GM12878 (cell line): ENCODE data around the gene EHF. TPM values are rescaled to one million over a fixed set of nuclear protein-coding genes. Genes with fewer than 3 reads are reported as not detected.
A peak's percentile ranks its signal among the peaks of the same experiment; 100 is the strongest.

ENCODE experiments used
- BCLAF1 ChIP-seq: fragments of 450-650 bp; IDR thresholded peaks from 2 replicates; pipeline ENCODE4 v1.6.1; 2017; ENCODE audit warnings: antibody characterized with exemption, mild to moderate bottlenecking, moderate library complexity
- BRCA1 ChIP-seq: IDR thresholded peaks from 2 replicates; pipeline ENCODE4 v1.6.1; 2011; ENCODE audit warnings: low read depth, low read length, improper control_type of control experiment
- FOXK2 ChIP-seq: fragments of 450-650 bp; IDR thresholded peaks from 2 replicates; pipeline ENCODE4 v1.6.1; 2017; ENCODE audit warnings: mild to moderate bottlenecking, moderate library complexity
- HCFC1 ChIP-seq: fragments of 150-350 bp; IDR thresholded peaks from 2 replicates; pipeline ENCODE4 v1.6.1; 2014; ENCODE audit warnings: low read length
- HSF1 ChIP-seq: fragments of 150-350 bp; IDR thresholded peaks from 2 replicates; pipeline ENCODE4 v1.6.1; 2014; ENCODE audit warnings: mild to moderate bottlenecking, low read depth, low read length
- JUNB ChIP-seq: IDR thresholded peaks from 2 replicates; pipeline ENCODE4 v1.6.1; 2016; ENCODE audit warnings: antibody characterized with exemption, mild to moderate bottlenecking
- KLF5 ChIP-seq: fragments of 450-650 bp; IDR thresholded peaks from 2 replicates; pipeline ENCODE4 v1.6.1; 2014; ENCODE audit warnings: mild to moderate bottlenecking; ENCODE audit not compliant: partially characterized antibody
- MYC ChIP-seq: IDR thresholded peaks from 2 replicates; pipeline ENCODE4 v1.6.1; 2011; ENCODE audit warnings: mild to moderate bottlenecking, low read length, moderate library complexity, inconsistent platforms; ENCODE audit not compliant: insufficient read depth, insufficient replicate concordance, insufficient read length, severe bottlenecking
- NFIC ChIP-seq: IDR thresholded peaks from 2 replicates; pipeline ENCODE4 v1.6.1; 2012; ENCODE audit warnings: low read depth, mild to moderate bottlenecking, inconsistent platforms, low read length, moderate library complexity
- NFXL1 ChIP-seq: fragments of 450-650 bp; IDR thresholded peaks from 2 replicates; pipeline ENCODE4 v1.6.1; 2017; ENCODE audit warnings: antibody characterized with exemption, mild to moderate bottlenecking, borderline replicate concordance
- NFYA ChIP-seq: IDR thresholded peaks from 2 replicates; pipeline ENCODE4 v1.6.1; 2011; ENCODE audit warnings: low read depth, mild to moderate bottlenecking, low read length, improper control_type of control experiment, borderline replicate concordance
- PAX5 ChIP-seq: IDR thresholded peaks from 2 replicates; pipeline ENCODE4 v1.6.1; 2011; ENCODE audit warnings: low read depth, low read length, borderline replicate concordance
- POLR2A ChIP-seq: IDR thresholded peaks from 2 replicates; pipeline ENCODE4 v1.6.1; 2011; ENCODE audit warnings: low read depth, mild to moderate bottlenecking, low read length
- RELA ChIP-seq: fragments of 450-650 bp; IDR thresholded peaks from 2 replicates; pipeline ENCODE4 v1.8.0; 2014; ENCODE audit warnings: borderline replicate concordance; ENCODE audit not compliant: partially characterized antibody
- RELB ChIP-seq: fragments of 450-650 bp; IDR thresholded peaks from 2 replicates; pipeline ENCODE4 v1.6.1; 2017; ENCODE audit warnings: low read depth, mild to moderate bottlenecking, moderate library complexity
- REST ChIP-seq: IDR thresholded peaks from 2 replicates; pipeline ENCODE4 v1.6.1; 2012; ENCODE audit warnings: mild to moderate bottlenecking, low read depth, low read length
- SMAD5 ChIP-seq: IDR thresholded peaks from 2 replicates; pipeline ENCODE4 v1.6.1; 2016; ENCODE audit warnings: antibody characterized with exemption, low read depth
- SP1 ChIP-seq: IDR thresholded peaks from one replicate; pipeline ENCODE4 v1.6.1; 2011; ENCODE audit warnings: low read depth, low read length
- TCF7 ChIP-seq: IDR thresholded peaks from 2 replicates; pipeline ENCODE4 v1.6.1; 2014; ENCODE audit warnings: antibody characterized with exemption, borderline replicate concordance
- WRNIP1 ChIP-seq: IDR thresholded peaks from 2 replicates; pipeline ENCODE4 v1.6.1; 2011; ENCODE audit warnings: low read depth, low read length, improper control_type of control experiment, borderline replicate concordance
- ZNF384 ChIP-seq: IDR thresholded peaks from 2 replicates; pipeline ENCODE4 v1.6.1; 2012; ENCODE audit warnings: low read depth, mild to moderate bottlenecking, low read length, improper control_type of control experiment, borderline replicate concordance
- ZZZ3 ChIP-seq: IDR thresholded peaks from 2 replicates; pipeline ENCODE4 v1.6.1; 2011; ENCODE audit warnings: low read depth; ENCODE audit not compliant: control insufficient read depth, insufficient read length
- polyA plus RNA-seq, 11 experiments: library from polyadenylated mRNA; depleted of rRNA in 4 of 11; unstranded in 6 of 11; stranded (reverse) in 5 of 11; fragments of >200 nt; fragmentation: Nextera tagmentation in 4 of 11; fragmentation: Illumina TruSeq in 1 of 11; extraction: Ambion mirVana in 4 of 11; extraction: Trizol in 1 of 11; gene quantifications; 1 replicate in 1 of 11; 2 replicates in 10 of 11; pipeline versions ENCODE4 v1.2.1 to v1.2.3, GENCODE V29; 2011 to 2016; ENCODE audit warnings: inconsistent platforms in 2 of 11, missing spikeins in 2 of 11, low read depth in 1 of 11
- total RNA-seq, 4 experiments: library from RNA; depleted of rRNA in 3 of 4; stranded (reverse); fragments of >200 nt in 3 of 4; fragmentation: Illumina TruSeq in 1 of 4; extraction: Trizol in 1 of 4; gene quantifications; 2 replicates each; pipeline versions ENCODE4 v1.2.1 to v1.2.3, GENCODE V29; 2013 to 2021

The EHF gene
- total and polyA plus RNA-seq, 10 of the 15 experiments (the other 5 are each of a cell fraction or from before 2014, with no cell fraction given), result 0.04 to 0.33 (median 0.06) TPM; not detected in 6

GRCh38 chr11:34650528-34650927 lies 29.6 kb downstream of the EHF start (continued):
- peak; percentile 92 for TF ChIP-seq JUNB
- no peak for TF ChIP-seq SMAD5
- no peak for TF ChIP-seq WRNIP1
- no peak for TF ChIP-seq BRCA1
- no peak for TF ChIP-seq ZNF384
- peak; percentile 57 for TF ChIP-seq SP1
- no peak for TF ChIP-seq ZZZ3
- no peak for TF ChIP-seq FOXK2
- TF ChIP-seq MYC, result no peak
- no peak for TF ChIP-seq HCFC1
- no peak; the same call in 1 of the 2 replicates for TF ChIP-seq REST
- TF ChIP-seq NFYA, result no peak
- no peak for TF ChIP-seq HSF1
- peak; percentile 96 for TF ChIP-seq NFIC
- TF ChIP-seq KLF5, result no peak
- TF ChIP-seq POLR2A, result no peak
- TF ChIP-seq RELB, result peak; percentile 81
- peak; percentile 87; the same call in 1 of the 2 replicates for TF ChIP-seq PAX5
- TF ChIP-seq TCF7, result no peak
- TF ChIP-seq BCLAF1, result no peak
- no peak for TF ChIP-seq NFXL1
- no peak for TF ChIP-seq RELA
